CD14-positive monocyte (primary cell): ENCODE measurements around the gene SGMS1. TPM values are rescaled to one million over a fixed set of nuclear protein-coding genes. Genes with fewer than 3 reads are reported as not detected.
"Not testable (repeated sequence)": the region's sequence is repeated elsewhere in the genome, so short reads cannot be mapped to it uniquely, and the experiment has no call there.

Experiments used
- DNase-seq, 3 donors: peaks; one replicate each; pipeline ENCODE4 v3.0.0-alpha.2; 2011 to 2022
- H2AFZ ChIP-seq: 2 replicates; pipeline ENCODE4 v1.6.0; 2012; ENCODE audit warnings: mild to moderate bottlenecking, low read depth, low read length, inconsistent platforms; ENCODE audit not compliant: insufficient read depth, poor library complexity, severe bottlenecking
- H3K27ac ChIP-seq, 2 donors: 1 replicate in 1 of 2; 2 replicates in 1 of 2; pipeline ENCODE4 v1.5.1; 2012 to 2013; ENCODE audit warnings: low read length in 2 of 2, control low read depth in 1 of 2, inconsistent platforms in 1 of 2, low read depth in 1 of 2, mild to moderate bottlenecking in 1 of 2
- H3K27me3 ChIP-seq, 2 donors: one replicate each; pipeline versions ENCODE4 v1.6.0 to v1.6.1; 2011 to 2013; ENCODE audit warnings: low read length in 2 of 2; ENCODE audit not compliant: control insufficient read depth in 2 of 2, insufficient read depth in 2 of 2
- H3K36me3 ChIP-seq, 2 donors: replicated peaks in 1 of 2; 1 replicate in 1 of 2; 2 replicates in 1 of 2; pipeline versions ENCODE4 v1.5.1 to v1.6.1; 2012 to 2013; ENCODE audit warnings: low read length in 2 of 2, control low read depth in 1 of 2, inconsistent platforms in 1 of 2, mild to moderate bottlenecking in 1 of 2; ENCODE audit not compliant: insufficient read depth in 2 of 2, control insufficient read depth in 1 of 2
- H3K4me1 ChIP-seq, 2 donors: 1 replicate in 1 of 2; 2 replicates in 1 of 2; pipeline versions ENCODE4 v1.5.1 to v1.6.1; 2012 to 2013; ENCODE audit warnings: low read length in 2 of 2, control low read depth in 1 of 2, inconsistent platforms in 1 of 2, mild to moderate bottlenecking in 1 of 2, moderate library complexity in 1 of 2; ENCODE audit not compliant: insufficient read depth in 2 of 2, control insufficient read depth in 1 of 2
- H3K4me2 ChIP-seq: replicated peaks from 2 replicates; pipeline ENCODE3; 2012; ENCODE audit warnings: low read length, moderate library complexity, mild to moderate bottlenecking; ENCODE audit not compliant: poor library complexity, severe bottlenecking; ENCODE audit errors: extremely low read depth
- H3K4me3 ChIP-seq, 3 experiments: fragments of 200-600 bp in 1 of 3; sonication (generic) in 1 of 3; replicated peaks in 1 of 3; 1 replicate in 2 of 3; 2 replicates in 1 of 3; pipeline ENCODE4 v1.5.1; 2011 to 2013; ENCODE audit warnings: low read length in 3 of 3, mild to moderate bottlenecking in 3 of 3, control low read depth in 2 of 3, low read depth in 2 of 3, inconsistent platforms in 1 of 3, moderate library complexity in 1 of 3
- H3K79me2 ChIP-seq: 2 replicates; pipeline ENCODE4 v1.6.0; 2012; ENCODE audit warnings: mild to moderate bottlenecking, control low read depth, inconsistent platforms, low read length, moderate library complexity; ENCODE audit not compliant: insufficient read depth
- H3K9ac ChIP-seq: 2 replicates; pipeline ENCODE4 v1.6.0; 2017; ENCODE audit warnings: low read length, mild to moderate bottlenecking; ENCODE audit not compliant: insufficient read depth, poor library complexity, severe bottlenecking
- H3K9me3 ChIP-seq, 2 donors: replicated peaks in 1 of 2; 1 replicate in 1 of 2; 2 replicates in 1 of 2; pipeline versions ENCODE4 v1.5.1 to v1.6.1; 2012 to 2013; ENCODE audit warnings: low read length in 2 of 2, control low read depth in 1 of 2; ENCODE audit not compliant: control insufficient read depth in 1 of 2, insufficient read depth in 1 of 2
- H4K20me1 ChIP-seq: 2 replicates; pipeline ENCODE4 v1.6.0; 2012; ENCODE audit warnings: mild to moderate bottlenecking, low read length, control low read depth, moderate library complexity; ENCODE audit not compliant: insufficient read depth
- H3K27ac Mint-ChIP-seq, 7 donors: one replicate each; pipeline ENCODE4 v1.8.0; 2020; ENCODE audit warnings: mild to moderate bottlenecking in 7 of 7, mixed read lengths in 7 of 7, moderate library complexity in 6 of 7, inconsistent platforms in 2 of 7
- H3K27me3 Mint-ChIP-seq, 3 donors: one replicate each; pipeline ENCODE4 v1.8.0; 2021 to 2022; ENCODE audit warnings: low read depth in 3 of 3, mild to moderate bottlenecking in 3 of 3, mixed read lengths in 3 of 3, moderate library complexity in 3 of 3, inconsistent platforms in 1 of 3
- H3K36me3 Mint-ChIP-seq, 2 donors: one replicate each; pipeline ENCODE4 v1.8.0; 2020; ENCODE audit warnings: mixed read lengths in 2 of 2, inconsistent platforms in 1 of 2, mild to moderate bottlenecking in 1 of 2
- H3K4me1 Mint-ChIP-seq: one replicate; pipeline ENCODE4 v1.8.0; 2020; ENCODE audit warnings: mild to moderate bottlenecking, mixed read lengths
- H3K4me3 Mint-ChIP-seq, 2 donors: one replicate each; pipeline ENCODE4 v1.8.0; 2020; ENCODE audit warnings: mild to moderate bottlenecking in 2 of 2, mixed read lengths in 2 of 2, moderate library complexity in 1 of 2
- H3K9me3 Mint-ChIP-seq, 7 donors: one replicate each; pipeline ENCODE4 v1.8.0; 2020 to 2022; ENCODE audit warnings: mixed read lengths in 7 of 7, mild to moderate bottlenecking in 6 of 7, moderate library complexity in 6 of 7, inconsistent platforms in 2 of 7
- WGBS: methylation state at CpG from one replicate; pipeline ENCODE4 v1.1.5; 2013; ENCODE audit warnings: missing lambda C conversion rate; ENCODE audit not compliant: insufficient coverage; 5-methylcytosine and 5-hydroxymethylcytosine counted together
- intact Hi-C, 2 donors: fragments of 100-400 bp; cut with micrococcal nuclease; formaldehyde crosslinking; loops; one replicate each; pipeline versions ENCODE4 v1.15.0 to v1.15.1; 2023
- polyA plus RNA-seq, 3 donors: library from polyadenylated mRNA; depleted of rRNA in 1 of 3; unstranded in 2 of 3; stranded (reverse) in 1 of 3; fragments of 300-500 nt in 2 of 3; fragments of >200 nt in 1 of 3; fragmentation: Illumina TruSeq in 2 of 3; gene quantifications; 1 replicate in 2 of 3; 2 replicates in 1 of 3; pipeline ENCODE4 v1.2.3, GENCODE V29; 2012 to 2021
- TF ChIP-seq, protein P1 (sequence below): fragments of 200-600 bp; IDR thresholded peaks from one replicate; pipeline ENCODE4 v1.8.0; 2022; ENCODE audit warnings: antibody characterized with exemption, mild to moderate bottlenecking

SGMS1 gene
- polyA plus RNA-seq, 3 donors = 19.5 to 20.6 (median 20.4) TPM

- no peaks in the 10 kb centered on the region for H3K79me2 ChIP-seq
- 100% methylated on average over 1 of the region's 3 CpGs for WGBS
- no peak overlapping the region for H3K27ac Mint-ChIP-seq
Observed at GRCh38 chr10:50271564-50272250, 352.0 kb downstream of the SGMS1 start.

GRCh38 chr10:50267877-50268276, 355.9 kb downstream of the SGMS1 start:
- no CpG with 5 or more reads among the region's 3 CpGs for WGBS
- H3K4me1 Mint-ChIP-seq, H2AFZ ChIP-seq, intact Hi-C loops, DNase-seq, H3K27ac Mint-ChIP-seq, H3K27ac ChIP-seq, H3K9me3 ChIP-seq, H3K36me3 ChIP-seq, H3K4me1 ChIP-seq, H3K4me3 ChIP-seq, H3K79me2 ChIP-seq, H3K4me3 Mint-ChIP-seq, H3K36me3 Mint-ChIP-seq, H3K9ac ChIP-seq, H3K9me3 Mint-ChIP-seq, H3K4me2 ChIP-seq, H4K20me1 ChIP-seq, H3K27me3 ChIP-seq: not testable (repeated sequence)
- H3K27me3 Mint-ChIP-seq = peaks cover 2 to 10% (median 8%) of the 10 kb centered on the region in 3 donors

More at GRCh38 chr10:50271564-50272250, 352.0 kb downstream of the SGMS1 start:
- peaks cover 0 to 3% of the 10 kb centered on the region in 2 donors for H3K27me3 ChIP-seq
- Mint-ChIP-seq H3K4me1 (no peaks in the 10 kb centered on the region), H3K36me3 (no peaks in the 10 kb centered on the region), H3K4me3 (no peak overlapping the region), H3K27me3 (peaks cover 3 to 15% (median 4%) of the 10 kb centered on the region in 3 donors), H3K9me3 (peaks cover 0 to 7% (median 0%) of the 10 kb centered on the region in 7 donors)
- H3K4me2 ChIP-seq = no peak overlapping the region
- H3K9me3 ChIP-seq = no peaks in the 10 kb centered on the region
- intact Hi-C loops = no loop called here
- DNase-seq = no peak
- H4K20me1 ChIP-seq = no peaks in the 10 kb centered on the region
- no peak overlapping the region for H2AFZ ChIP-seq
- H3K4me3 ChIP-seq = no peak overlapping the region
- H3K27ac ChIP-seq = no peak overlapping the region
- no peak overlapping the region for H3K9ac ChIP-seq
- H3K36me3 ChIP-seq = no peaks in the 10 kb centered on the region
- TF ChIP-seq, protein P1, sequence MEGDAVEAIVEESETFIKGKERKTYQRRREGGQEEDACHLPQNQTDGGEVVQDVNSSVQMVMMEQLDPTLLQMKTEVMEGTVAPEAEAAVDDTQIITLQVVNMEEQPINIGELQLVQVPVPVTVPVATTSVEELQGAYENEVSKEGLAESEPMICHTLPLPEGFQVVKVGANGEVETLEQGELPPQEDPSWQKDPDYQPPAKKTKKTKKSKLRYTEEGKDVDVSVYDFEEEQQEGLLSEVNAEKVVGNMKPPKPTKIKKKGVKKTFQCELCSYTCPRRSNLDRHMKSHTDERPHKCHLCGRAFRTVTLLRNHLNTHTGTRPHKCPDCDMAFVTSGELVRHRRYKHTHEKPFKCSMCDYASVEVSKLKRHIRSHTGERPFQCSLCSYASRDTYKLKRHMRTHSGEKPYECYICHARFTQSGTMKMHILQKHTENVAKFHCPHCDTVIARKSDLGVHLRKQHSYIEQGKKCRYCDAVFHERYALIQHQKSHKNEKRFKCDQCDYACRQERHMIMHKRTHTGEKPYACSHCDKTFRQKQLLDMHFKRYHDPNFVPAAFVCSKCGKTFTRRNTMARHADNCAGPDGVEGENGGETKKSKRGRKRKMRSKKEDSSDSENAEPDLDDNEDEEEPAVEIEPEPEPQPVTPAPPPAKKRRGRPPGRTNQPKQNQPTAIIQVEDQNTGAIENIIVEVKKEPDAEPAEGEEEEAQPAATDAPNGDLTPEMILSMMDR = no peak
- H3K4me1 ChIP-seq = no peaks in the 10 kb centered on the region

DNA sequence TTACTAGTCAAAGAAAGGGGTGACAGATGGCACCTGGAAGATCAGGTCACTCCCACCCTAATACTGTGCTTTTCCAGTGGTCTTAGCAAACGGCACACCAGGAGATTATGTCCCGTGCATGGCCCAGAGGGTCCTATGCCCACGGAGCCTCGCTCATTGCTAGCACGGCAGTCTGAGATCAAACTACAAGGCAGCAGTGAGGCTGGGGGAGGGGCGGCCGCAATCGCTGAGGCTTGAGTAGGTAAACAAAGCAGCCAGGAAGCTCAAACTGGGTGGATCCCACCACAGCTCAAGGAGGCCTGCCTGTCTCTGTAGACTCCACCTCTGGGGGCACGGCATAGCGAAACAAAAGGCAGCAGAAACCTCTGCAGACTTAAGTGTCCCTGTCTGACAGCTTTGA, 361.1 kb downstream of the SGMS1 start:
- 90% methylated on average over 8 of the region's 10 CpGs for WGBS
- H3K9me3 Mint-ChIP-seq, H2AFZ ChIP-seq, intact Hi-C loops, DNase-seq, H3K9ac ChIP-seq, H3K36me3 Mint-ChIP-seq, H3K79me2 ChIP-seq, H4K20me1 ChIP-seq, H3K4me1 Mint-ChIP-seq, H3K4me3 ChIP-seq, H3K4me3 Mint-ChIP-seq, H3K36me3 ChIP-seq, H3K27ac ChIP-seq, H3K4me1 ChIP-seq, H3K27me3 ChIP-seq, H3K27ac Mint-ChIP-seq, H3K27me3 Mint-ChIP-seq, H3K4me2 ChIP-seq, H3K9me3 ChIP-seq: not testable (repeated sequence)
